Forelimb muscle (tissue), 1 donor: ENCODE measurements around the gene TMEM72. TPM values are rescaled to one million over a fixed set of nuclear protein-coding genes. Genes with fewer than 3 reads are reported as not detected.

Experiments used
- DNase-seq: peaks from one replicate; pipeline ENCODE4 v3.0.0-alpha.2; 2013; ENCODE audit warnings: low read depth
- polyA plus RNA-seq: library from polyadenylated mRNA; unstranded; fragments of 120-200 nt; gene quantifications from one replicate; pipeline ENCODE4 v1.2.1, GENCODE V29; 2013; ENCODE audit not compliant: insufficient read length

TMEM72 gene
- polyA plus RNA-seq, 1 donor, result 0.18 TPM

GRCh38 chr10:44920252-44920651 is 9.1 kb downstream of the TMEM72 start:
- no peak for DNase-seq

DNA sequence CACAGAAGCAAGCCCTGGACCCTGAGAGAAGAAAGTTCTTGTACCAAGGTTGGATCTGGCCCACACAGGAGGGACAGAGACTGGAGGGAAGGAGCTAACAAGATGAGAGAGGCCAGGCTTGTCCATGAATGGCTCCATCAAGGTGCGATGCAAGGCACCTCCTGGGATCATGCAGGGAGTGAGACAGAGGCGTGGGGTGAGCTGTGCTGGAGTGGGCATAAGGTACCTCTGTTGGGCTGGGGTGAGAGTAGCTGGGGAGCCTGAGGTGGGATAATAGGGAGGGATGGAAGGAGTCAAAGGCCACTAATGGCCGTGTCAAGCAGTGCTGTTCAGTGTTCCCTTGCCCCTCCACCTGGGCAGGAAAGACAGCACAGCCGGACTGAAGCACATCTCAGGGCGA is 9.9 kb downstream of the TMEM72 start:
- no peak for DNase-seq

GRCh38 chr10:44921506-44921905 is 10.4 kb downstream of the TMEM72 start:
- no peak for DNase-seq

DNA sequence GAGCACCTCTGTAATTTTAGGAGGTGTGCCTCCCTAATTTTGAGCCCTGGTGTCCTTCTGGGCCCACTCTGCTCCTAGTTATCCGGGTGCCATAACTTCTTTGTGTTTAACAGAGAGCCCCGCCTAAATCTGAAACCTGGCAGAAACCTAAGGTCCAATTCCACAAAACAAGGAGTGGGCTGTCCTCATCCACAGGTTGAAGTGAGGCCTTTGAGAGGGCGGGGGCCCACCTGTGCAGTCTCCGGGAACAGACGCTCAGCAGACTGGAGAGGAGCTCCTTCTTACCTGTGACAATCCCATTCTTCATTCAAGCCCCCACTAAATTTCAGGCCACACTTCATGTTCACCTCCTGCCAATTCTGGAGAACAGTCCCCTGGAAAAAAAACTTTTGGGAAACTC is 10.9 kb downstream of the TMEM72 start:
- no peak for DNase-seq

GRCh38 chr10:44922796-44923545 is 11.8 kb downstream of the TMEM72 start:
- DNase-seq, result no peak

DNA sequence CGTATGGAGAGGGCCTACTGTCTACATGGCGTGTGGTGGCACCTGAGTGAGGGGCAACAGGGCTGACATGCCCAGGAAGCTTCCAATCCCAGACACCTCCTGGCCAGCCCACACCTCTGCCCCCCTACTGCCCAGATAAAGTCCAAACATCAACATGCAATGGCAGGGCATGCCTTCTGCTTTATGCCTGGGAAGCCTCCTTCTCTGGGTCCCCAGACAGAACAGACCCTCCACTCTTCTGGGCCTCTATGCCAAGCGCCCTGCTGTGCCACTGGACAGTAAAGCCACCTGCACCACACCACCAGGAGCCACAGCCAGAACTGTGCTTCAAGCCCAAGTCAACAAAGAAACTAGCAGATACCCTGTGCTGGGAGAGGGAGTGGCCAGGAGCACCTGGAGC is 12.5 kb downstream of the TMEM72 start:
- no peak for DNase-seq

DNA sequence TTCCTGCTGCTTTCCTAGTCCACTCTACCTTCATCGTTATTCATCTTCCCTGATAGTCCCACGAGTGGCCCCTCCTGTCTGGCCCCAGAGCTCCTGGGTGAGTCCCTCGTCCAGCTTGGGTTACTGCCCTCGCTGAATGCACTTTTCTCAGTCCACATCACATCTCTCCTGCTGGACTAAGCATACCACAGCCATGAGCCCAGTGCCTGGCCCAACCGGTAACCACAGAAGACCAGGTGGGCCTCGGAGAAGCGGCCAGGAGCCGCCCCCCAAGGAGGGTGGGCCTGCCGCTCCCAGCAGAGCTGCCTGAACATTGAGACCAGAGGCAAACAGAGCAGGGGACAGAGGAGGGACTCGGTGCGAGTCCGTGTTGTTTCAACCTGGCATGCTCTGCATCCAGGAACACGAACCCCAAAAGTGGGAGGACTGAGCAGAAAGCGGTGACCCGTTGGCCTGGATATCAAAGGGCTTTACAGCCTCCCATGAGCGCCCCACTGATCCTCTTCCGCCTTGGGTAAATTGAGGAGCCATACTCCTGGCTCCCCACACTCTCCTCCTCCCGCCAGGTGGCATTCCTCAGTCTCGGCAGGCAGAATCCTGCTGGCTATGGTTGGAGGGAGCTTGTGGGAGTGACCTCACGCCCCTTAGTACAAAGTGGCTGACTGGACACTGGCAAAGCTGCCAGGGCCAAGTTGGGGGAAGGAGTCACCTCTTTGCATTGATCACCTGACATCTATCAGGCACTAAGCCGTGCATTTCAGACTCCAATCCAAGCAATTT is 13.3 kb downstream of the TMEM72 start:
- no peak for DNase-seq

DNA sequence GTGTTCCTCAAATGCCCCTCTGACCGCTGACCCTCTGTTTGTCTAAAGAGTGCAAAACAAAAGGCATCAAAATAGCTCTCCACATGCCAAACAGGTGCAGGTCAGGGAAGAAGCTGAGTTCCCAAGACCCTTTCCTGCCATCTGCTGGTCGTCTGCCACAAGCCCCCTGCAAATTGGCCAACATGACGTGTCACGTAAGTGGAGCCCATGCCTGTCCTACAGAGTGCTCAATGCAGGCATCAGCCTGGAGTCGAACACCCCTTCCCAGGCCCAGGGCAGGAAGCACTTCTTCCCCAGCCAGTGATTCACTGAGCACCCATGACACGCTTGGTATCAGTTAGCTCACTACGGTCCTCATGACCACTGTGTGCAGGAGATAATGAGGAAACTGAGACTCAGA is 14.1 kb downstream of the TMEM72 start:
- DNase-seq, result no peak

- DNase-seq, result no peak
Observed at GRCh38 chr10:44925811-44926750, 14.9 kb downstream of the TMEM72 start.

DNA sequence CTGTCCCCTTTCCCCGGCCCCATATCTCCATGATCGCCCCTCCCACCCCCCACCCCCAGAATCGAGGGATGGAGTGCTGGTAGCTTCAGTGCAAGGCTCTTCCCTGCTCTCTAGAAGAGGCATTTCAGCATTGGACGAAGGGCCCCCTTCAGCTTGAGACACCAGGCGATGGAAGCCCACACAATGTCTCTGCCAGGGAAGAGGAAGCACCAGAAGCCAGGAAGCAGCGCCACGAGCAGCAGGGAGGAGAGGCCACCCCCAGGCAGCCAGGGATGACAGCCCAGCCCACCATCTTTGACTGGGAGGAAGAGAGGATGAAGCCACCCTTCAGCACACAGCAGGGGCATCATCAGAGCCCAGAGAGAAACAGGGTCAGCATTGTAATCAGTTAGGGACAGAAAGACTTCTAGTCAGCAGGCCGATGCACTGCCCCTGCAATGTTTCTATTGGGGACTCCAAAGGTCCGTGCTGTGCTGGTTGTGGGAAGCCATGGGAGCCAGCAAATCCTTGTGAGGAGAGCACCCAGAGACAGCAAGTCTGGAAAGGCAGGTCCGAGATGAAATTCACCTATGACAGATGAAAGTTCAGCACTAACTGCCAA is 15.7 kb downstream of the TMEM72 start:
- DNase-seq, result no peak

- DNase-seq, result no peak
Observed at GRCh38 chr10:44927352-44927751, 16.2 kb downstream of the TMEM72 start.

DNA sequence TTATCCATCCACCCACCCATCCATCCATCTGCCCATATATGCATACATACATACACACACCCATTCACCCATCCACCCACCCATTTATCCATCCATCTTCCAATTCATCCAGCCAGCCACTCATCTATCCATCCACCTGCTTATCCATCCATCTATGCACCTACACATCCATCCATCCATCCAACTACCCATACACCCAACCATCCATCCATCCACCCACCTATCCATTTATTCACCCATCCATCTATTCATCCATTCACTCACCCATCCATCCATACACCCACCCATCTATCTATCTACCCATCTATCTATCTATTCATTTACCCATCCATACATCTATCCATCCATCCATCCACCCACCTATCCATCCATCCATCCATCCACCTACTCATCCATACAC is 17.3 kb downstream of the TMEM72 start:
- no peak for DNase-seq

DNA sequence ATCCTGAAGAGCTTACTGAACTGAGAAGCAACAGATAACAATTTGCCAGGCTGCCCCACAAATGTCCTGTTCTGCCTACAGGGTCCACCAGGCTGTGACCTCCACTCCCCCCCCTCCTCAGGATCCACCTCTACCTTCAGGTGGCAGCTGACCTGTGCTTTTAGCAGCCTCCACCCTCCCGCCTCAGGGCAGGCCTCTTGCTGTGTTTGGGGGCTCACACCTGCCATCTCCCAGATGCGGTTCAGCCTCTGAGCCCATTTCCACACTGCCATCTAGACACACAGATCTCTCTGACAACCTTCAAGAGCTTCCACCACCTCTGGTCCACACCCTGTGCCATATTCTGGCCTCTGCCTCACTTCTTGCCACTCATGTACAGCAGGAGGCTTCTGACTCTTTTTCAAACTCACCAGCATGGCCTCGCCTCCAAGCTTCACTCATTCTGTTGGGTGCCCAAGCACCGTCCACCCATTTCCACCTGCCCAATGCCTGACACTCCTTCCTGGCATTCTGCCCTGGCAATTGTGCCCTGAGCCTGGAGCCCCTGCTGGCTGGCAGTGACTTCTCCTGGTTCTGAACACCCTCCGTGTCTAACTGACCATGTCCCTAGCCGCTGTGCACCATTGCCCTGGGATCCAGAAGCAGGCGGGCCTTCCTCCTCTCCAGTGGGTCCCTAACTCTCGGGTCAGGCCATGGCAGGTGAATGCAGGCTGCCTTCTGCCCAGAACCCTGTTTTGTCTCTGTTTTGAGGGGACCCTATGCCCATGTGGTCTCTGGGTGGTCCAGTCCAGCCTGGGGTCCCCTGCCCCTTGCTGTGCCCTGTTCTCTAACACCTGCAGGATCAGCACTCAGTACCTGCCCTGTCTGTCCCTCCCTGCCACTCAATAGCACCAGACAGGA is 18.5 kb downstream of the TMEM72 start:
- DNase-seq, result no peak

DNA sequence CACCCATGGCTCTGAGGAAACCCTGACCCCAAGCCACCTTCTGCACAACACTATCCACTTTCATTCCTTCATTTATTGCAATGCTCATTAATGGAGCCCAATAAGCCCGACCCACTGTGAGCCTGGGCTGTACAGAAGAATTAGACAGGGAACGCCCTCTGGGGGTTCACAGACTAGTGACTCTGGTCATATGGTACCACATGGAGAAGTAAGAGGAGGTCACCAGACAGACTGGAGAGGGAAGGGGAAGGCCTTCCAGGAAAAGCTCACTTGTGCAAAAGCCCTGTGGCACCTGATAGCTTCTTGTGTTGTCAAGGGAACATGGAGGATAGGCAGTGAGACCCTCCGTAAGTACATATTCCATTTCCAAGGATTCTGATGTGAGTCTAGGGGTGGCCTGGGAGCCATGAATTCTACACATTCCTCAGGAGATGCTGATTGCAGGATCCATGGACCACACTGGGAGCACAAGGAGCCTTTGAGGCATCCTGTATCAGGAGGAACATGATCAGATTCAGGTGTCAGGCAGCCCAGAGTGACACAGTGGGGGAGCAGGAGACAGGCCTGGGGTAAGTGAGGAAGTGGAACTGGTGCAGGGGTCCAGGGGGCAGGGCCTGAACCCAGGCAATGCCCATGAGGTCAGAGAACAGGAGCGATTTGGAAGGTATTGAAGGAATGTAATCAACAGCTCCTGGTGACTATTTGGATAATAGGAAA is 19.9 kb downstream of the TMEM72 start:
- no peak for DNase-seq

GRCh38 chr10:44931621-44932516 is 20.7 kb downstream of the TMEM72 start:
- no peak for DNase-seq

DNA sequence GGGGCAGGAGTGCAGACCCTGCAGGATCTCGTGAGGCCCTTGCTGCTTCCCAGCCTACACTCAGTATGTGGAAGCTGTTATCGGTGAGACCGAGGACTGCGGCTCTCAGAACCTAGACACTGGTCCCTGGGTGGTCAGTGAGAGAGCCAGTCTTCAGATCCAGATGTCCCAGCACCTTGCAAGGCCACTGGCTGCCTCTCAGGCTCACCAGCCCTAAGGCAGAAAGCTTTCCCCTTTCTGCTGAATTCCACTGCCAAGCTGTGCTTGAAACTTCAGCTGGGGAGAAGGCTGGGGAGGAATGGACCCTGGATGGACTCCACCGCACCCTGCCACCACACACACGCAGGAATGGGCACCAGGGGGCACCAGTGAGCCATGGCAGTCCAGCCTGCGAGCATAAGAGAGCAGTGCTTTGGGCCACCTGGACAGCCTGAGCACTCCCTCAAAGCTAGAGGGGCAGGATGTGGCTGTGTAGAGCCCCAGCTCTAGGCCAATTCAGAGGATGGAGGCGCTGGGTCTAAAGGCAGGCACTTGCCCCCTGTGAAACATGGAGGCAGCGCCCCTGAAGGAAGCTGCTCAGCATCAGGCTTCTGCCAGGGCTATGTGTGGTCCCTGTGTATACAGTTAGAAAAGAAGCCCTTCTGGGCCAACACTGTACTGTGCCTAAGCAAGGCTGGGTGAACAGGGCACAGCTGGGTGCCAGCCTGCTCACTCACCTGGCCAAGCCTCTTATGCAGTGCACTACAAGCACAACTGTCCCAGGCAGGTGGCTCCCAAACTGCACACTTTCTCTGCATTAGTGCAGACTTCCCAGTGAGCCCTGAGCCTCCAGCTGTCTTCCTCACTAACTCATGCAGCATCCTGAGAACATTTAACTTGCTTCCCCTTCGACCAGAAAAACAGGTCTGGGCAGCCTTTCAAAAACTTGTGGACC is 21.6 kb downstream of the TMEM72 start:
- DNase-seq, result no peak

GRCh38 chr10:44933451-44934321 is 22.5 kb downstream of the TMEM72 start:
- DNase-seq, result no peak
